GM21529 (cell line): ENCODE results near the gene ITIH6.
"Not testable (repeated sequence)": the region's sequence is repeated elsewhere in the genome, so short reads cannot be mapped to it uniquely, and the experiment has no call there.

Experiments used
- ATAC-seq: cut with Tn5 transposase; IDR thresholded peaks from one replicate; pipeline ENCODE4 v1.9.1; 2021; ENCODE audit not compliant: unreplicated experiment

ITIH6 gene

GRCh38 chrX:54798137-54798536, at the start of gene ITIH6:
TSS of gene ITIH6 (minus strand) at chrX:54798255. CDS start at chrX:54798210, 45 bp downstream.
- ATAC-seq, result no peak

- not testable (repeated sequence) for ATAC-seq
Measured at GRCh38 chrX:54847700-54848099, 49.6 kb upstream of the ITIH6 start.

GRCh38 chrX:54843050-54843449, 45.0 kb upstream of the ITIH6 start:
- no peak for ATAC-seq

GRCh38 chrX:54842607-54843006, 44.6 kb upstream of the ITIH6 start:
- no peak for ATAC-seq

GRCh38 chrX:54841184-54841874, 43.3 kb upstream of the ITIH6 start:
- not testable (repeated sequence) for ATAC-seq

- ATAC-seq, result no peak
Measured at GRCh38 chrX:54838583-54838982, 40.5 kb upstream of the ITIH6 start.

GRCh38 chrX:54826598-54826997, 28.5 kb upstream of the ITIH6 start:
- no peak for ATAC-seq

- no peak for ATAC-seq
Measured at GRCh38 chrX:54825716-54826438, 27.8 kb upstream of the ITIH6 start.

- no peak for ATAC-seq
Measured at GRCh38 chrX:54824722-54825121, 26.7 kb upstream of the ITIH6 start.

- ATAC-seq, result no peak
Measured at GRCh38 chrX:54824195-54824594, 26.1 kb upstream of the ITIH6 start.

GRCh38 chrX:54821310-54821709, 23.3 kb upstream of the ITIH6 start:
- ATAC-seq, result no peak

GRCh38 chrX:54820737-54821136, 22.7 kb upstream of the ITIH6 start:
- no peak for ATAC-seq

GRCh38 chrX:54819201-54819600, 21.1 kb upstream of the ITIH6 start:
- no peak for ATAC-seq

- no peak for ATAC-seq
Measured at GRCh38 chrX:54818221-54818620, 20.2 kb upstream of the ITIH6 start.

- ATAC-seq, result no peak
Measured at GRCh38 chrX:54817220-54817820, 19.3 kb upstream of the ITIH6 start.

- no peak for ATAC-seq
Measured at GRCh38 chrX:54812306-54812705, 14.3 kb upstream of the ITIH6 start.

- no peak for ATAC-seq
Measured at GRCh38 chrX:54811301-54811885, 13.3 kb upstream of the ITIH6 start.

GRCh38 chrX:54810532-54810931, 12.5 kb upstream of the ITIH6 start:
- ATAC-seq, result no peak

- peak; percentile 88 for ATAC-seq
Measured at GRCh38 chrX:54808605-54809483, 10.8 kb upstream of the ITIH6 start.

- peak; percentile 24 for ATAC-seq
Measured at GRCh38 chrX:54808109-54808604, 10.1 kb upstream of the ITIH6 start.
